Measurements from ENCODE around the gene ACVR2A.

DNA sequence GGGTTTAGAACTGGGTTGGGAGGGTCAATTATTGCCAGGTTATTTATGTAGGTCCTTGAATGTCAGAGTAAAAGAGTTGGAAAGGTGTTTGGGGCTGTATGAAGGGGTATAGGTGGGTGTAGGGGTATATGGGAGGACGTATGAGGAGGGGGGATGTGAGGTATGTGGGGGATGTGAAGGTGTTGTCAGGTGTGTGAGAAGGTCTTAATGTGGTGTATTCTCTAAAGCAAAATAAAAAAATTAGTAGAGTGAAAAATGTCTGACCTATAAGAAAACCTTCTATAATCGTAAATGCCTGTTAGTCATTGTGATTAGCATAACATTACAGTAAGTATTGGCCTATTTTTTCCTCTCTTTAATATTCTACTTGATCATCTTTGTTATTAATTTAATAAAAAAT is 25.1 kb downstream of the ACVR2A start:
- no peak for TF ChIP-seq RAD21 (conservative IDR thresholded peaks at IDR 0.05)
- TF ChIP-seq, protein P1, sequence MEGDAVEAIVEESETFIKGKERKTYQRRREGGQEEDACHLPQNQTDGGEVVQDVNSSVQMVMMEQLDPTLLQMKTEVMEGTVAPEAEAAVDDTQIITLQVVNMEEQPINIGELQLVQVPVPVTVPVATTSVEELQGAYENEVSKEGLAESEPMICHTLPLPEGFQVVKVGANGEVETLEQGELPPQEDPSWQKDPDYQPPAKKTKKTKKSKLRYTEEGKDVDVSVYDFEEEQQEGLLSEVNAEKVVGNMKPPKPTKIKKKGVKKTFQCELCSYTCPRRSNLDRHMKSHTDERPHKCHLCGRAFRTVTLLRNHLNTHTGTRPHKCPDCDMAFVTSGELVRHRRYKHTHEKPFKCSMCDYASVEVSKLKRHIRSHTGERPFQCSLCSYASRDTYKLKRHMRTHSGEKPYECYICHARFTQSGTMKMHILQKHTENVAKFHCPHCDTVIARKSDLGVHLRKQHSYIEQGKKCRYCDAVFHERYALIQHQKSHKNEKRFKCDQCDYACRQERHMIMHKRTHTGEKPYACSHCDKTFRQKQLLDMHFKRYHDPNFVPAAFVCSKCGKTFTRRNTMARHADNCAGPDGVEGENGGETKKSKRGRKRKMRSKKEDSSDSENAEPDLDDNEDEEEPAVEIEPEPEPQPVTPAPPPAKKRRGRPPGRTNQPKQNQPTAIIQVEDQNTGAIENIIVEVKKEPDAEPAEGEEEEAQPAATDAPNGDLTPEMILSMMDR (IDR thresholded peaks at IDR 0.05; ENCODE audit: poor library complexity, severe bottlenecking): no peak
- no peak for TF ChIP-seq EP300 (conservative IDR thresholded peaks at IDR 0.05; ENCODE audit: poor library complexity, severe bottlenecking)
- TF ChIP-seq POLR2AphosphoS5 (IDR thresholded peaks at IDR 0.05): no peak
- no peak for TF ChIP-seq EZH2 (IDR thresholded peaks at IDR 0.05; ENCODE audit: borderline replicate concordance, insufficient read depth, low read length, poor library complexity, severe bottlenecking)
- TF ChIP-seq SMC3 (conservative IDR thresholded peaks at IDR 0.05; ENCODE audit: poor library complexity): no peak
- TF ChIP-seq MXI1 (conservative IDR thresholded peaks at IDR 0.05; ENCODE audit: poor library complexity, severe bottlenecking): no peak
- no peak for TF ChIP-seq TAF1 (IDR thresholded peaks at IDR 0.05; ENCODE audit: low read depth)
